K562 (cell line): Measurements from ENCODE around the gene SAP25. TPM values are rescaled to one million over a fixed set of nuclear protein-coding genes. Genes with fewer than 3 reads are reported as not detected.

Experiments used
- CHD7 ChIP-seq: fragments of 200-600 bp; sonication (generic); IDR thresholded peaks from one replicate; pipeline ENCODE4 v1.6.1; 2012; ENCODE audit warnings: mild to moderate bottlenecking, low read depth, low read length, inconsistent platforms
- ELF1 ChIP-seq: fragments of 200-800 bp; sonication (Bioruptor generic); IDR thresholded peaks from 2 replicates; pipeline ENCODE4 v1.6.1; 2016; ENCODE audit warnings: missing genetic modification characterization, missing compliant biosample characterization
- GMEB1 ChIP-seq: fragments of 250-450 bp; sonication (Bioruptor Pico); IDR thresholded peaks from 2 replicates; pipeline ENCODE4 v1.4.0; 2020; ENCODE audit warnings: mild to moderate bottlenecking
- IRF2 ChIP-seq: sonication (generic); formaldehyde crosslinking; IDR thresholded peaks from 2 replicates; pipeline ENCODE4 v1.8.1; 2022; ENCODE audit warnings: mild to moderate bottlenecking, missing genetic modification reagents
- KLF10 ChIP-seq: fragments of 250-450 bp; sonication (Bioruptor Pico); IDR thresholded peaks from 2 replicates; pipeline ENCODE4 v1.6.1; 2021; ENCODE audit warnings: matching md5 sums
- MITF ChIP-seq: IDR thresholded peaks from 2 replicates; pipeline ENCODE4 v1.6.1; 2014; ENCODE audit warnings: antibody characterized with exemption
- NFRKB ChIP-seq: fragments of 450-650 bp; IDR thresholded peaks from 2 replicates; pipeline ENCODE4 v1.6.1; 2016; ENCODE audit warnings: low read depth
- NR2C1 ChIP-seq, 2 experiments: fragments of 450-650 bp; IDR thresholded peaks; 2 replicates each; pipeline ENCODE4 v1.6.1; 2017; ENCODE audit warnings: mild to moderate bottlenecking in 2 of 2, antibody characterized with exemption in 1 of 2, inconsistent platforms in 1 of 2, missing compliant biosample characterization in 1 of 2, missing genetic modification characterization in 1 of 2
- RFX7 ChIP-seq: fragments of 250-450 bp; sonication (Bioruptor Pico); IDR thresholded peaks from 2 replicates; pipeline ENCODE4 v1.5.1; 2021; ENCODE audit warnings: mild to moderate bottlenecking
- STAT5B ChIP-seq: fragments of 250-450 bp; sonication (Bioruptor Pico); IDR thresholded peaks from 2 replicates; pipeline ENCODE4 v1.8.0; 2021; ENCODE audit warnings: mild to moderate bottlenecking, inconsistent platforms
- ZBTB26 ChIP-seq: fragments of 450-650 bp; formaldehyde crosslinking; IDR thresholded peaks from 2 replicates; pipeline ENCODE4 v1.4.0; 2022; ENCODE audit warnings: missing genetic modification characterization
- polyA plus RNA-seq, 8 experiments: library from polyadenylated mRNA; depleted of rRNA in 4 of 8; stranded (reverse) in 5 of 8; unstranded in 3 of 8; fragments of >200 nt; fragmentation: Nextera tagmentation in 2 of 8; fragmentation: Illumina TruSeq in 1 of 8; extraction: Ambion mirVana in 2 of 8; extraction: Trizol in 1 of 8; gene quantifications; 2 replicates each; pipeline versions ENCODE4 v1.2.1 to v1.2.3, GENCODE V29; 2011 to 2014; ENCODE audit warnings: inconsistent platforms in 1 of 8, missing spikeins in 1 of 8
- total RNA-seq, 7 experiments: library from RNA; depleted of rRNA in 6 of 7; stranded (reverse); fragments of >200 nt in 6 of 7; fragmentation: Illumina TruSeq in 2 of 7; extraction: Trizol in 2 of 7; gene quantifications; 2 replicates each; pipeline versions ENCODE4 v1.2.1 to v1.2.3, GENCODE V29; 2011 to 2021; ENCODE audit warnings: low replicate concordance in 1 of 7

The SAP25 gene
- total and polyA plus RNA-seq, 9 of the 15 experiments (the other 6 are each of a cell fraction or from before 2014, with no cell fraction given) = 0.13 to 5.3 (median 0.78) TPM; not detected in 1

GRCh38 chr7:100538654-100539435 is 34.9 kb downstream of the SAP25 start, which contains the start of gene AGFG2 (continued):
- no peak for TF ChIP-seq CHD7
- TF ChIP-seq ELF1 = no peak
- TF ChIP-seq NR2C1 (IDR thresholded peaks at IDR 0.05) = no peak
- no peak for TF ChIP-seq NR2C1 (tag; IDR thresholded peaks at IDR 0.05)
- peak; percentile 87 for TF ChIP-seq ZBTB26 (CRISPR knock-in tag)
- peak; percentile 83 for TF ChIP-seq NFRKB
- TF ChIP-seq RFX7 = 0 out of 2 replicates have a peak, but pooled peaks have one; percentile 28
- peak; percentile 88 for TF ChIP-seq GMEB1 (CRISPR knock-in tag)
- no peak for TF ChIP-seq STAT5B
- TF ChIP-seq KLF10 (CRISPR knock-in tag) = no peak
- TF ChIP-seq IRF2 (CRISPR knock-in tag) = no peak
- 0 out of 2 replicates have a peak, but pooled peaks have one; percentile 12 for TF ChIP-seq MITF
